ENCODE data around the gene HSF5.

The HSF5 gene

DNA sequence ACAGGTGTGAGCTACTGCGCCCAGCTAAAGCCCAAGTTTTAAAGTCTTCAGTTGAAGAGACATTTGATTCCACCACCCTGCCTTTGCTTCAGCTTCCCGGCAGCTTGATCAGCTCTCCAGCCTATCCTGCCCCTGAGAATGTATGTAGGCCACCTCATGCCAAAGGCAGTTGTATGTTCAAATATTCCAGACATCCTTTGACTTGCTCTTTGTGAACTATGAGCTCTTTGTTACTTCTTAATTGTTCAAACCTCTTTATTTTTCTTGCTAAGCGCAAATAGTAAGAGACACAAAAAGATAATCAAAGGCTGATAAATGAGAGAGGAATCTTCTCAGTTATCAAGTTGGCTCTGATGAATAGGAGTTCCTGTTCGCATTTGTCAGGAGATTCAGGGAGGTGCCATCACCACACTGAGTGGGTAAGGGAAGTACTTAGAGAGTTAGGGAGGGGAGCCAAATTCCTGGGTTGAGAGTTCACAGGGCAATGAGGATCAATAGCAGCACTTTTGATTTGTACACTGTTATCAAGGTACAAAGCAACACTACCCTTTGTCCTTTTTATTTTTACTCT lies 104.2 kb downstream of the HSF5 start:
- DNase-seq, result no peak

DNA sequence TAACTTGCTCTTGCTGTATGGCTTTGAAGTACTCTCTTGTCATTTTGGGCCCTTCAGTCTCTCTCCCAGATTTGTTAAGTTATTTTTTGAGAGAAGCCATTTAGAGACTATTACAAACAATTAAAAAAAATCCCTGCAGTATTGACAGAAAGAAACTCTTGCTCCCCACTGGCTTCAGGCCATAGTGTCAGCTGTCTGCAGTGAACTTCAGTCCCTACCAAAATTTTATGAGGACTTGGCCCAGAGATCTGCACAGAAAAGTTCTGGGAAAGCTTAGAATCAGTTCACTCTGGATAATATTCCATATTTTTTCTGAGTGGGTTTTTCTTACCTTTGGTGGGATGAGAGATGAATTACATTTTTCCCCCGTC lies 105.4 kb downstream of the HSF5 start:
- no peak for DNase-seq

DNA sequence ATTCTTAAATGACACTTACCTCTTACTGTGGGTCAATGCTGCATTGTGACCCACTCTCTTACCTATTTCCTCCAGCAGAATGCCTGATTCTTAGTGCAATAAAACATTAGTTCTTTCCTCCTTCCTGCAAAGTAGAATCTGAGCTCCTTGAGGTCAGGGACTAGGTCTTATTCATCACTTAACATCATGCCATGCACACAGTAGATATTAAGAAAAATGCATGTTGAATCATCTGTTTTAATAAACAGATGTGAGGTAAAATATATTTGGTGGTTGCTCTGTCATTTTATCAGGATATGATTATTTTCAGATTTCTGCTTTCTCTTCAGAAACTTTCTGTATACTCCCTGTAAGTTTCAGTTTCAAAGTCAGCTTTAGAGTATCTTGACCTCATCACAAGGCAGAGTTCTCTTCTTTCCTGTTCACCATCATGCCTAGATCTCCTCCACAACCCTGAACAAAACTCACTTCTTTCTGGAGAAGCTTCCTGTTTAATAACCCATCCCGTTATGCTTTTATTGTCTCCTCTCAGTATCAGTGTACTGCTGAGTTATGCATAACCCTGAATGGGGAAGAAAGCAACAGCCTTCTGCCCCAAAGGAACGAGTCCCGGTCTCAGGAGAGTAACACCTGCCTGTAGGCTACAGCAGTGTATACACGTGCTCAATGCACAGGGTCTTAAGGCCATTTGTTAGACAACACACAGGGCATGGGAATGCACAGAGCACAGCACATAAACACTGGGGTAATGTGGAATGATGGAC lies 105.9 kb downstream of the HSF5 start:
- DNase-seq, result no peak

DNA sequence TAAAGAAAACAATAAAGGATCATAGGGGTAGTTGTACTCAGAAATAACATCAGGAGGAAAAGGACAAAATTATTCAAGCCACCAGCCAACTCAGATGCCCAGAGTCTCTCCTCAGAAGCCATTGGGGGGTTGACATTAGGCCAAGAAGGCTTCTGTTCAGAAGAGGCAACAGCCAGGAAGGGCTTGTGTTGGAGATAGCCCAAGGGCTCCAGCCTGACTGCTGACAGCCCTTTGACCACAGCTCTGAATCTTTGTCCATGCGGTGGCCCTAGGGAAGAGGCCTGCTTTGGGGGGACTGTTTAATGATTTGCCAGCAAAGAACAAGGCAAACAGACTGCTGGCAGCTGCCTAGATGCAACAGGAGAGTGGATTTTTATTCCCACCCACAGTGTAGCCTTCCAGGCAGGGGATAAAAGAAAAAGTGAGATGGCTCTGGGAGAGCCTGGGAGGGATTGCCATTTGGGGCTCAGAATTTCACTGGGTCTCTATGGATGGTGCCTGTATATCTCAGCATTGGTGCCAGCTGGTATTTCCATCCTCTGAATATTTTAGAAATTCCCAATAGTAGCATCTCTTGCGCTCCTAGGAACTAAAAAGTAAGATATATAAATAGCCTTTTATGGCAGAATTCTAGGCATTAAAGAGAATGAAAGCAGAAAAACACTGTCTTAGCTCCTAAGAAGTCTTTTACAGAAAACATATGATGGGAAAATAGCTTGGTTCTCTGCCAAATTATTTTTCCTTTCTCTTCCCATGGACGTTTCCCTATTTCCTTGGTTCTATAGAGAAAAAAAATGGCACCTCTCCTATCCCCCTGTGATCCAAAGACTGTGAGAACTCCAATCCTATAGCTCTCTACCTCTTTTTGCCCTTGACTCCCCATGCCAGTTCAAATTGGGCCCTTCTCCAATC lies 106.8 kb downstream of the HSF5 start:
- no peak for DNase-seq

DNA sequence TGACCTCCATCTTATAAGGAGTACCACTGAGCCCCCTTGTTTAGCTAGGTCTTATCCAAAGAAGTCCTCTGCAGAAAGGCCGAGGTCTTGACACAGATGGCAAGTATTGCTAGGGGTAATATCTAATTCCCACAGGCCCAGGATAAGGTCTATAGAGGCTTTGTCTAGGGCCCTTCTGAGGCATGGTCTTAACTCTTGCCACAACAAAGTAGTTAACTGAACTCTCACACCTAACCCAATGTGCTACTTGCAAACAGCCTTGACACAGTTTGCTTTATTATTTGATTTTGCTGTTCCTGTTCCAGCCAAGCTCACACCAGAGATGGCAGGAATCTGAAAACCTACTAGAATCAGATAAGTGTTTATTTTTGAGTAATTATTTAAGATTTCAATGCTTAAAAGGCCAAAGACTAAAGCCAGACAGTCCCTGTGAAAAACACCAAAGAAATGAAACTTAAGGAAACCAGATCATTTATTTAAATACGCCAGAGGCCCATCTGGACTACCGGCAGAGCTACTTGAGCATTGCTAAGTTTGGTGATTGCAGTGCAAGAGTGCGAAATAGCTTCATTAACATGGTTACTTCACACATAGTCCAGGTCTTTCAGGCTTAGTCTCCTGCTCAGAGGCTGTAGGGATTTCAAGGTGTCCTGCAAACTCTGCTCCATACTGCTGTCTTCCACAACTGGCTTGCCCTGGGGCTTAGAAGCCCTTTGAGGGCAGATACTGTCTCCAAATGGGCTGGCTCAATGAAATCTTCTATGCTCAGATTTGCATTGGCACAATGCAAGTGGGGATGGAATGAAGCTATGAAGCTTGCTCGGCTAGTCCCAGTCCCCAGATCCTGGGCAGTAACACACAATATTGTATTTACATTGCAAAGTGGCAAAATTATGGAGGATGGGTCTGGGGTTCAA lies 107.7 kb downstream of the HSF5 start:
- no peak for DNase-seq

DNA sequence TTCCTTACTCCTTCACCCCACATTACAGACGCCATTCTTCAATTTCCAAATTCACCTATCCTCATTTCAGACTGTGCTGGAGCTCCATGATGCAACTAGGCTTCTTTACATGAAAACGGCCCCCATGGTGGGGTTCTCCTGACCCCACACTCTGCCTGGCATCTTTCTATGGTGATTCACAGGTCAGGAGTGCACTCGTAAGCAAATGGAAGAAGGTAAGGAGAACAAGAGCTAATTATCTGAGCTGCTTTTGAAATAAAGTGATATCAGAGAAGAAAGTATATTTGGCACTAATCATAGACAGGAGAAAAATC lies 108.7 kb downstream of the HSF5 start:
- DNase-seq, result no peak

DNA sequence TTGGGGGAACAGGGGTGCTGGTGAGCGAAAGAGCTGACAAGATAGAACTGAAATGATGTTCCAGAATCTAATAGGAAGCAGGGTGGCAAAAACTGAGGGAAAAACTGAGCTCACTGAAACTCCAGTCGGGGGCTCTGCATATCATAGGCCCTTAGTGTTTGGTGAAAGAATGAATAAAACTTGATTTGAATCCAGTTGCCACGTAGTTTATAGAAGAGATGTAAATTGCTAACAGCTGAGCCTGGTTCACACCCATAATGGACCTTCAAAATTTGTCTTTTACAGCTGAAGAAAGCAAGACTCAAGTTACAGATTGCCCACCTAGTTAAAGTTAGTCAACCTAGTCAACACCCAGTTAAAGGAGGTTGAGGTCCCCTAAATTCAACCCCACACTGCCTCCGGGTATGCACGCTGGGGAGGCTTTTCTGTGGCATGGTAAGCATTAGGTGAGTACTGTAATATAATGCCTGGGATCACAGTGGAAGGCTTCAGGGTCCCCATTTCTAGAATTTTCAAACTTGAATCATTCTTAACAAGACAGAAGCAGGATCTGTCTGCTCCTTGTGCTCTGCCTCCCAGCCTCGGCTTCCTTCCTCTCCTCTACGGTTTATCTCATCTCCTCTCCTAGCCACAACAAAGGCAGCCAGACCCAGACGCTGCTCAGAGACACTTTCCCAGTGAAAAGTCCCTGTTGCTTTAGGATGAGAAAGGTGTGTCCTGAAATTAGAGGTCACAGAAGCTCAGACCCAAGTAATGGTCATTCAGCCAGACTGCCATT lies 109.3 kb downstream of the HSF5 start:
- DNase-seq, result no peak

DNA sequence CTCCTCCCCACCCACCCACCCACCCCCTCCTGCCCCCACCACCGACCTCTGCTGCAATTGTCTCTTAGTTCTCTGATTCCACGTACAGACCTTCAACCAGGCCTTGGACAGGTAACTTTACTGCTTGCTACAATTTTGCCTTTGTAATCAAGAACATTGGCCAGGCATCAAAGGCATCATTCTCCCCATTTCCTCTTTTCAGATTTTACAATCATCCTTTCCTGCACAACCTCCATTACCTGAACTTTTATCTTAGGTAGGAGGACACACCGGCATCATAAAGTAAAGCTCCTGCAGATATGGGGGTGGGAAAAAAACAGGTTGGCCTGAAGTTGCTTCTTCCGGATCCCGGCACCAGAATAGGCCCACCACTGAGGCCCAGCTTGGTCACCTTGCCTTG lies 110.5 kb downstream of the HSF5 start:
- no peak for DNase-seq

DNA sequence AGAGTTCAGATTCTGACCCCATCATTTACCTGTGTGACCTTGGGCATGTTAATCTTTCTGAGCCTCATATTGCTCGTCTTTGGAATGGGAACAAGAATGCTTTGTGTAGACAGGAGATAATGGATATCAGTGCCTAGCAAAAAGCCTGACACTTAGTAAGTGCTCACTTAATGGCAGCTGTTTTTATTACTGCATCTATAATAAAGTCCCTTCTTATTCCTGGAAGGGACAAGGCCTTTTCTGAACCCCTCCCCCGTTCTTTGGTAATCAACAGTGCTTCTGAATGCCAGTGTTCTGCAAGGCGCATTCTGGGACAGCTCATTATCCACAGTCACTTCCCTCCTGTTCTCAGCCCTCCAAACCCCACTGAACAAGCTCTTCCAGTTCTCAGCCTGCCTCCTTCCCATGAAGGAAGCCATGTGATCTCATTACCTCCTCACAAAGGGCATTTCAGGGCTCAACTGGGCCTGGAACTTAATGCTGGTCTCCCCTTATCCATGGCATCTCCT lies 111.1 kb downstream of the HSF5 start:
- DNase-seq, result no peak

DNA sequence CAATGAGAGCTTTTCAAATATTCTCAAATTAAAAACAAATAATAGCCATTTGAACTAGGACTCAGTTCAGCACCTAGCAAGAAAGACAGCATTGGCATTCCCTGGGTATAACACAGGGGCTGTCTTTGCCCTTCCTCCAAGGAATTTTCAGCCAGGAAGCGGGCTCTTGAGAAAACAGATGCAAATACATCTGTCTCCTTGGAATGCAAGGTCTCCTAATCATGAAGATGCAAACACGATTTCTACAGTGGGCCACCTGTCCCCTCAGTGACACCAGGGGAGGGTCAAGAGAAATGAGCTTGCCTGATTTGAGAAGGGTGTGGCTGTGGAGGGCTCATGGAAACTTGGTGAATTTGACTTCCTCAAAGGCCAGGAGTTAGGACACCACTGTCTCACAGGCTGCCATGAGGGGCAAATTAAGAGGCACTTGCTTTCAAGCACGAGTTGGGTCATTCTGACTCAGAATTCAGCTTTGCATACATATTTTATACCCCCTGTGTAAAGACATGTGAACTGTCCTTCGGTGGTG lies 111.7 kb downstream of the HSF5 start:
- DNase-seq, result no peak

DNA sequence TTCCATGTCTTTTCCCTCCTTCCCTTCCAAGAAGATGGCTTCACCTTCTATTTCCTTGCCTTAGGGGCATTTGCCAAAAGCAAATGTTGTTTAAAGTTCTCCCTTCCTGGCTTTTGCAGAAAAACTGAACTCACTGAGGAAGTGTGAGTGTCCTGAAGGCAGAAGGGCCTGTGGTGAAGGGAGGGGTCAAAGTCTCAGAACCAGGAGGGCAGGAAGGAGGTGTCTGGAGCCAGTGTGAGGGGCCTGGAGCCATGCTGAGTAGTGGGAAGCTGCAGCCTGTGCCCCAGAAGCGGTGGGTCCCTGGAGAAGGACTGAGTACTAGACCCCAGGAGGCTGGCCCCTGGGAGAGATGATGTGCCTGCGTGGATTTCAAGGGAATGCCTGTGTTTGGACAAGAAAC lies 112.4 kb downstream of the HSF5 start:
- no peak for DNase-seq

DNA sequence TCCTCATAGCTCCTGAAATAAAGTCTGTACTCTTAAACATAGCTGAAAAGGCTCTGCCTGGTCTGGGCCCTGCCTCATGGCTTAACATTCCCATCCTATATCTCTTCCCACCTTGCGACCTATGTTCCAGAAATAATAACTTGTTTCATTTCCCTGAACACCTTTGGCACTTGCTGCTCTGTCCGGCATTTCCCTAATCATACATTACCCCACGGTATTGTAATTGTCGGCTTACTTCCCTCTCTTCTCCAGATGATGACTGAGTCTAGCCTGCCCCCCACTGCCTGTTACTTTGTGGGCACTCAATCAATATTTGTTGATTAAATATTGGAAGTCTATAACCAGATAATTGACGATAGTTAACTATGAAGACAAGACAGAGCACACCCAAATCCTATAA lies 113.0 kb downstream of the HSF5 start:
- DNase-seq, result no peak

DNA sequence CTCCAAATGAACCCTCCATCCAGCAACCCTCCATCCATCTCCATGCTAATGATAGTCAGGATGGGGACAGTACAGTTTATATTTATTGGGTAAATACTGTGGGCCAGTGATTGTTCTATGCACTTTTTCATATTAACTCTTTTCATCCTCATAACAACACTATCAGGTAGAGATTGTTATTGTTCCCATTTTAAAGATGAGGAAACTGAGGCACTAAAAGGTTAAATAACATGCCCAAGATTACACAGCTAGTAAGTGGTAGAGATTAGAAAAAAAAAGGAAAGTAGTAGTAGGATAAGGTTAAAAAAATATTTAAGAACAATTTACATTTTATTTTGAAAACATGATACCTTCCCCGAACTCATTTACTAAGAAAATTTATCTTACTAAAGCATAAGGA lies 114.3 kb downstream of the HSF5 start:
- no peak for DNase-seq

DNA sequence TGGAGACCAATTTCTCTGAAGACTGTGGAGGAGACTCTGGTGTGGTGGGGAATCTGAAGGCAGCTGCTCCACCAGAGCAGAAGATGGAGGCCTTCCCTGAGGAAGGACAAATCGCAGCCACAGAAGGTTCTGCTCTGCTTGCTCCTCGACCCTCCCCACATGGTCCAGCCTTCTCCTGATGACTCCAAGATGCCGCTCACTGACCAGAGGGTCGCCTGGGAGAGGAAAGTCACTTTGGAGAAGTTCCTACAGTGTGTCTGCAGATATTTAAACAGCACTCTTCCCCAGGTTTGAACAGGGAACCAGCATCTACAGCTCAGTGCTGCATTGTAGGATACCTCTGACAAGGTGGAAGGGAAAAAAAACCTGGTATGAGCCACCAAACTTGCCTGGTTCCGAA lies 115.2 kb downstream of the HSF5 start:
- no peak for DNase-seq

DNA sequence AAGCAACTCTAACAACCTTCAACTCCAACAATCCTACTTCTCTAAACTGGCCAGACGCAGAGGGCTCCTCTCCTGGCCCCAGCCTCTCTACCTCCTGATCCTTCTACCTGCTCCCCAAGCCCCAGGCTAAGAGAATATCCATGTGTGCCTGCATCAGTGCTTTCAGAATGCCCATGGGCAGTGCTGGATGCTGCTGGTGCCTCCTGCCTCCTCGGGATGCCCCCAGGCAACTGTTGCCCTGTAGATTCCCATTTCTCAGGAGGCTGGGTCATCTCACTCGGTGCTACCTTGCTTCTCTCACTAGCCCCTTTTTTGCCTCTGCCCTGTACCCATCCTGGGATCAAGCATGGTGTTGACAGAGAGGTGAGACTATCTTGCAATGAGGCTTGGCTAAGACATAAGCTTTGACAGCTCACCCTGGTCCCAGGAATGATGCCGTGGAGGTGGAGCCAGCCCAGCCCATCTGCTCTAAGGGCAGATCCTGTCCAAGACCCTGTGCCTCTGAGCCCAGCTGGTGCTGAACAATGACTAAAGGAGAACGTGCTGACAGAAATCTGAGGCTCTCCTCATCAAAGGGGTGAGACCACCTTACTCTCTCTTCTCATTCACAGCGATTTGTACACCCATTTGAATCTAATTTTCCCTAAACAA lies 116.8 kb downstream of the HSF5 start:
- DNase-seq, result no peak

DNA sequence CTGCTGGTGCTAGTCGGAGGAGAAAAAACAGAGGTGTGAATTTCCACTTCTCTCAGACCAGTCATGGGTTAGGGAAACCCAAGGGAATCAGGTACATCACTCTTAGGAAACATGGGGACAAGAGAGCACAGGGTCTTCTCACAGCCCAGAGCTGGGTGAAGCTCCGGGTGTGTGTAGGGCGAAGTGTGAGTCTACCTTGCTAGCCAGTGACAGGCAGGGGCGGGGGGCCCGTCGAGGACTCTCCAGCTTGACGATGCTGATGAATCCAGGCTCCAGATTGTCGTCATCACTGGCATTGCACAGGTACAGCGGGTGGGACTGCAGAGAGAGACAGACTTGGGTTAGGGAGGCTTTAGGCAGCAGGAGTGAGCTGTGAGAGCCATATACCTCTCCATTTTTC lies 117.5 kb downstream of the HSF5 start:
- no peak for DNase-seq

DNA sequence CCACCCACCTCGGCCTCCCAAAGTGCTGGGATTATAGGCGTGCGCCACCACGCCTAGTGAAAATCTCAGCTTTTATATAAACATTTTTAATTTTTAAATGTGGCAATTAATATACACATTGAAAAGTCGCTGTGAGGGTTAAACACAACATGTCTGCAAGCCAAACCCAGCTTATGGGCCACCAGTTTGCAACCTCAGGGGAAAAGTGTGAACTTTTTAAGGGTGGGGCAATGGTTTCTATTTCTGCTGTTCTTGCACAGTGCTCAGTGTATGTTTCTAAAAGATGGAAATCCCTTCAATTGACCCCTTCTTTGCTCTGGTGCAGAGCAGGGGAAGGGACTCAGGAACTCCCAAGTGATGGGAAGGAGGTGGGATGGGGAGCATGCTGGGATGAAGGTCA lies 117.9 kb downstream of the HSF5 start:
- DNase-seq, result no peak
